ENCODE results near the gene KCTD11.

DNA sequence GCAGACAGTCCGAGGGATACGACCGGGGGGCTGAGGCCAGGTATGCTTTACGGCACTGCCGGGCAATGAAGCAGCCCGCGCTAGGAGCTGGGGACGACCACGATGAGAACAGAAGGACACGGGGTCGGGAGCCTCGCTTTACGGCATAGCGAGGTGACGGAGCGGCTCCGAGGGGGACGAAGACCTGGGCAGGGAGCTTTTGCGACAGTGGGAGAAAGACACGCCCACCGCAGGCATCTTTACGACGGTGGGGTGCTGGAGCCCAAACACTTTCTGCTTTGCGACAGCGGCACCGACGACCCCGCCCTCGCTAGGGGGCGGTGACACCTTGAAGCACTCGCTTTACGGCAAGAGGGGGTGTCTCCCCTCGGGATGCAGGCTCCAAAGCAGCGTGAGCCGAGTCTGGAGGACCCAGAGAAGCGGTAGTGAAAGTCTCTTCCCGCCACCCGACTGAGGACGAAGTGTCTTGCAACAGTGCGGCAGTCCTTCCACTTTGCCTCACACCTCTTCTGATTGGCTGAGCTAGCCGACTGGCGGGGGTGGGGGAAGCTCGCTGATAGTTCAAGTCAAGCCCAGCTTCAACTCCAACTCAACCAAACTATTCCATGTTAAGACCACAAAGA, 22.5 kb upstream of the KCTD11 start:
- TF ChIP-seq, protein P1, sequence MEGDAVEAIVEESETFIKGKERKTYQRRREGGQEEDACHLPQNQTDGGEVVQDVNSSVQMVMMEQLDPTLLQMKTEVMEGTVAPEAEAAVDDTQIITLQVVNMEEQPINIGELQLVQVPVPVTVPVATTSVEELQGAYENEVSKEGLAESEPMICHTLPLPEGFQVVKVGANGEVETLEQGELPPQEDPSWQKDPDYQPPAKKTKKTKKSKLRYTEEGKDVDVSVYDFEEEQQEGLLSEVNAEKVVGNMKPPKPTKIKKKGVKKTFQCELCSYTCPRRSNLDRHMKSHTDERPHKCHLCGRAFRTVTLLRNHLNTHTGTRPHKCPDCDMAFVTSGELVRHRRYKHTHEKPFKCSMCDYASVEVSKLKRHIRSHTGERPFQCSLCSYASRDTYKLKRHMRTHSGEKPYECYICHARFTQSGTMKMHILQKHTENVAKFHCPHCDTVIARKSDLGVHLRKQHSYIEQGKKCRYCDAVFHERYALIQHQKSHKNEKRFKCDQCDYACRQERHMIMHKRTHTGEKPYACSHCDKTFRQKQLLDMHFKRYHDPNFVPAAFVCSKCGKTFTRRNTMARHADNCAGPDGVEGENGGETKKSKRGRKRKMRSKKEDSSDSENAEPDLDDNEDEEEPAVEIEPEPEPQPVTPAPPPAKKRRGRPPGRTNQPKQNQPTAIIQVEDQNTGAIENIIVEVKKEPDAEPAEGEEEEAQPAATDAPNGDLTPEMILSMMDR (IDR thresholded peaks at IDR 0.05), result no peak
- peak in 1 of 2 donors; percentile 61 for TF ChIP-seq POLR2A (IDR thresholded peaks at IDR 0.05)

Measured in lower leg skin (tissue), 3 donors.